Left renal cortex interstitium (tissue), 4 donors: ENCODE data around the gene NIN. TPM values are rescaled to one million over a fixed set of nuclear protein-coding genes. Genes with fewer than 3 reads are reported as not detected.

ENCODE experiments used
- DNase-seq, 4 donors: peaks; one replicate each; pipeline ENCODE4 v3.0.0-alpha.2; 2013; ENCODE audit warnings: low read depth in 4 of 4, low spot score in 2 of 4, missing footprints in 1 of 4
- polyA plus RNA-seq, 4 donors: library from polyadenylated mRNA; unstranded; fragments of 120-200 nt; gene quantifications; one replicate each; pipeline ENCODE4 v1.2.1, GENCODE V29; 2013; ENCODE audit not compliant: insufficient read length in 4 of 4

The NIN gene
- polyA plus RNA-seq, 4 donors, result 27.3 to 39.7 (median 33.6) TPM

- DNase-seq, result no peak
Measured at GRCh38 chr14:50844391-50844790, 13.4 kb upstream of the NIN start.

- no peak for DNase-seq
Measured at GRCh38 chr14:50839691-50840090, 8.7 kb upstream of the NIN start.

GRCh38 chr14:50839048-50839447 is 8.1 kb upstream of the NIN start:
- DNase-seq, result no peak

- DNase-seq, result no peak
Measured at GRCh38 chr14:50837850-50838470, 7.0 kb upstream of the NIN start.

- DNase-seq, result no peak
Measured at GRCh38 chr14:50837271-50837670, 6.3 kb upstream of the NIN start.

GRCh38 chr14:50836515-50836914 is 5.6 kb upstream of the NIN start:
- no peak for DNase-seq

- DNase-seq, result no peak
Measured at GRCh38 chr14:50835280-50835679, 4.3 kb upstream of the NIN start.

- no peak for DNase-seq
Measured at GRCh38 chr14:50834802-50835276, 3.9 kb upstream of the NIN start.

- no peak for DNase-seq
Measured at GRCh38 chr14:50832935-50833630, 2.1 kb upstream of the NIN start.

- DNase-seq, result peak in 1 of 4 donors; percentile 34
Measured at GRCh38 chr14:50831726-50832168, 785 bp upstream of the NIN start.

GRCh38 chr14:50830044-50830931 is 674 bp downstream of the NIN start:
- DNase-seq, result peak in 2 of 4 donors; percentile 29 to 42

GRCh38 chr14:50829489-50830043 is 1.4 kb downstream of the NIN start:
- DNase-seq, result peak in 1 of 4 donors; percentile 19

- peak in 1 of 4 donors; percentile 17 for DNase-seq
Measured at GRCh38 chr14:50828721-50829488, 2.1 kb downstream of the NIN start.

- no peak for DNase-seq
Measured at GRCh38 chr14:50826681-50827080, 4.3 kb downstream of the NIN start.

GRCh38 chr14:50825307-50825706 is 5.7 kb downstream of the NIN start:
- DNase-seq, result no peak

- DNase-seq, result no peak
Measured at GRCh38 chr14:50823762-50824636, 7.0 kb downstream of the NIN start.

GRCh38 chr14:50823051-50823761 is 7.8 kb downstream of the NIN start:
- DNase-seq, result no peak

GRCh38 chr14:50822501-50823042 is 8.4 kb downstream of the NIN start:
- no peak for DNase-seq
